K562 (cell line): ENCODE data around the gene TAS2R42. TPM values are rescaled to one million over a fixed set of nuclear protein-coding genes. Genes with fewer than 3 reads are reported as not detected.

Experiments used
- ARID3A ChIP-seq: IDR thresholded peaks from 2 replicates; pipeline ENCODE4 v1.6.1; 2012; ENCODE audit warnings: low read depth, low read length, improper control_type of control experiment, borderline replicate concordance
- CBX5 ChIP-seq: IDR thresholded peaks from 2 replicates; pipeline ENCODE4 v1.6.1; 2014; ENCODE audit warnings: low read depth, borderline replicate concordance
- DEAF1 ChIP-seq: fragments of 450-650 bp; formaldehyde crosslinking; IDR thresholded peaks from 2 replicates; pipeline ENCODE4 v1.4.0; 2020; ENCODE audit warnings: mild to moderate bottlenecking, moderate library complexity
- GTF2F1 ChIP-seq: IDR thresholded peaks from 2 replicates; pipeline ENCODE4 v1.6.1; 2011; ENCODE audit warnings: low read depth, low read length, improper control_type of control experiment
- KLF1 ChIP-seq: fragments of 450-650 bp; IDR thresholded peaks from 2 replicates; pipeline ENCODE4 v1.6.1; 2016; ENCODE audit warnings: missing genetic modification characterization, missing compliant biosample characterization
- RBM34 ChIP-seq: fragments of 200-400 bp; formaldehyde crosslinking; IDR thresholded peaks from 2 replicates; pipeline ENCODE4 v1.6.1; 2018; ENCODE audit warnings: low read length, borderline replicate concordance; ENCODE audit not compliant: insufficient read depth
- ZBTB40 ChIP-seq, 2 experiments: fragments of 450-650 bp in 1 of 2; sonication (generic) in 1 of 2; formaldehyde crosslinking in 1 of 2; IDR thresholded peaks; 2 replicates each; pipeline versions ENCODE4 v1.7.1 to v1.9.0; 2016 to 2022; ENCODE audit warnings: inconsistent platforms in 1 of 2, mild to moderate bottlenecking in 1 of 2, missing genetic modification reagents in 1 of 2
- polyA plus RNA-seq, 8 experiments: library from polyadenylated mRNA; depleted of rRNA in 4 of 8; stranded (reverse) in 5 of 8; unstranded in 3 of 8; fragments of >200 nt; fragmentation: Nextera tagmentation in 2 of 8; fragmentation: Illumina TruSeq in 1 of 8; extraction: Ambion mirVana in 2 of 8; extraction: Trizol in 1 of 8; gene quantifications; 2 replicates each; pipeline versions ENCODE4 v1.2.1 to v1.2.3, GENCODE V29; 2011 to 2014; ENCODE audit warnings: inconsistent platforms in 1 of 8, missing spikeins in 1 of 8
- total RNA-seq, 7 experiments: library from RNA; depleted of rRNA in 6 of 7; stranded (reverse); fragments of >200 nt in 6 of 7; fragmentation: Illumina TruSeq in 2 of 7; extraction: Trizol in 2 of 7; gene quantifications; 2 replicates each; pipeline versions ENCODE4 v1.2.1 to v1.2.3, GENCODE V29; 2011 to 2021; ENCODE audit warnings: low replicate concordance in 1 of 7

TAS2R42 gene
- total and polyA plus RNA-seq, 9 of the 15 experiments (the other 6 are each of a cell fraction or from before 2014, with no cell fraction given) = not detected

GRCh38 chr12:11162502-11162901 lies 24.2 kb downstream of the TAS2R42 start (continued):
- TF ChIP-seq ZBTB40 (IDR thresholded peaks at IDR 0.05) (no peak), ZBTB40 (CRISPR knock-in tag; IDR thresholded peaks at IDR 0.05) (no peak), KLF1 (tag) (no peak), CBX5 (no peak), GTF2F1 (no peak), DEAF1 (CRISPR knock-in tag) (no peak), ARID3A (no peak), RBM34 (no peak)
